ENCODE results near the gene ERCC6L.
A peak's percentile ranks its signal among the peaks of the same experiment; 100 is the strongest.
"Not testable (repeated sequence)": the region's sequence is repeated elsewhere in the genome, so short reads cannot be mapped to it uniquely, and the experiment has no call there.

ERCC6L gene

GRCh38 chrX:72254816-72255215, 16.0 kb upstream of the ERCC6L start:
- no peak for DNase-seq (ENCODE audit: low read depth in 1 of 2, low spot score in 1 of 2)

- no peak for DNase-seq (ENCODE audit: low read depth in 1 of 2, low spot score in 1 of 2)
Measured at GRCh38 chrX:72253686-72254085, 14.9 kb upstream of the ERCC6L start.

GRCh38 chrX:72247206-72247942, 8.5 kb upstream of the ERCC6L start:
- DNase-seq (ENCODE audit: low read depth in 1 of 2, low spot score in 1 of 2) = no peak

- no peak for DNase-seq (ENCODE audit: low read depth in 1 of 2, low spot score in 1 of 2)
Measured at GRCh38 chrX:72245461-72246089, 6.7 kb upstream of the ERCC6L start.

GRCh38 chrX:72243472-72243871, 4.6 kb upstream of the ERCC6L start:
- DNase-seq (ENCODE audit: low read depth in 1 of 2, low spot score in 1 of 2) = no peak

- no peak for DNase-seq (ENCODE audit: low read depth in 1 of 2, low spot score in 1 of 2)
Measured at GRCh38 chrX:72240976-72241375, 2.1 kb upstream of the ERCC6L start.

- no peak for DNase-seq (ENCODE audit: low read depth in 1 of 2, low spot score in 1 of 2)
Measured at GRCh38 chrX:72238183-72238582, 644 bp downstream of the ERCC6L start.

- DNase-seq (ENCODE audit: low read depth in 1 of 2, low spot score in 1 of 2) = no peak
Measured at GRCh38 chrX:72236841-72237240, 2.0 kb downstream of the ERCC6L start.

- DNase-seq (ENCODE audit: low read depth in 1 of 2, low spot score in 1 of 2) = no peak
Measured at GRCh38 chrX:72230290-72230689, 8.5 kb downstream of the ERCC6L start.

GRCh38 chrX:72220375-72220774, 18.5 kb downstream of the ERCC6L start:
- DNase-seq (ENCODE audit: low read depth in 1 of 2, low spot score in 1 of 2) = not testable (repeated sequence)

GRCh38 chrX:72216973-72217372, 21.9 kb downstream of the ERCC6L start:
- no peak for DNase-seq (ENCODE audit: low read depth in 1 of 2, low spot score in 1 of 2)

GRCh38 chrX:72208126-72208800, 30.6 kb downstream of the ERCC6L start:
- DNase-seq (ENCODE audit: low read depth in 1 of 2, low spot score in 1 of 2) = no peak

- no peak for DNase-seq (ENCODE audit: low read depth in 1 of 2, low spot score in 1 of 2)
Measured at GRCh38 chrX:72207366-72207765, 31.5 kb downstream of the ERCC6L start.

- DNase-seq (ENCODE audit: low read depth in 1 of 2, low spot score in 1 of 2) = no peak
Measured at GRCh38 chrX:72205706-72206105, 33.1 kb downstream of the ERCC6L start.

GRCh38 chrX:72203421-72203820, 35.4 kb downstream of the ERCC6L start:
- DNase-seq (ENCODE audit: low read depth in 1 of 2, low spot score in 1 of 2) = no peak

GRCh38 chrX:72202792-72203401, 35.9 kb downstream of the ERCC6L start:
- DNase-seq (ENCODE audit: low read depth in 1 of 2, low spot score in 1 of 2) = no peak

- DNase-seq (ENCODE audit: low read depth in 1 of 2, low spot score in 1 of 2) = no peak
Measured at GRCh38 chrX:72201836-72202536, 36.8 kb downstream of the ERCC6L start.

- no peak for DNase-seq (ENCODE audit: low read depth in 1 of 2, low spot score in 1 of 2)
Measured at GRCh38 chrX:72182924-72183323, 55.9 kb downstream of the ERCC6L start.

- peak; percentile 46 to 79 for DNase-seq (ENCODE audit: low read depth in 1 of 2, low spot score in 1 of 2)
Measured at GRCh38 chrX:72181178-72182125, 57.4 kb downstream of the ERCC6L start, which contains the start of gene PIN4. Gene PIN4, plus strand, starts transcription at chrX:72181757. Its CDS starts 29 bp downstream, at chrX:72181786.

- no peak for DNase-seq (ENCODE audit: low read depth in 1 of 2, low spot score in 1 of 2)
Measured at GRCh38 chrX:72180539-72180938, 58.3 kb downstream of the ERCC6L start.
